NCI-H2107 (cell line): ENCODE data around the gene DAPK3.
"Not testable (repeated sequence)": the region's sequence is repeated elsewhere in the genome, so short reads cannot be mapped to it uniquely, and the experiment has no call there.

ENCODE experiments used
- DNase-seq: peaks from one replicate; lab custom pipeline; 2025; lab: John Stamatoyannopoulos, UW

DAPK3 gene

DNA sequence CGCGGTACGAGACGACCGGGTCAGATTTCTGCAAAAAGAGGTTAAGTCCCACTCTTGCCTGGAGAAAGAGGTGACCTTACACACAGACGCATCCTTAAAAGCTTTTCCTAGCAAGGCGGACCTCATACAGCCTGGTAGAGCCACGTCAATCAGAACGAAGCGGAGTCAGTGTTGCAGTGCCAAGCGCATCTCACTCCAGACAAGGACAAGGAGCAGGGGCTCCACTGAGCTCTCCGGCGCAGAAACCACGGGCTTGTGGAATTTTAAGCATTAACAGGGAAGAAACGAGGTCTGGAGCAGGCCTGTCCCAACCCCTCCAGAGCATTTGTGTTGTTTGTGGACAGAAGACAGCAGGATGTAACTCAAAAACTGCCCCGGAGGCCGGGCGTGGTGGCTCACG is 7.2 kb upstream of the DAPK3 start:
- no peak for DNase-seq

DNA sequence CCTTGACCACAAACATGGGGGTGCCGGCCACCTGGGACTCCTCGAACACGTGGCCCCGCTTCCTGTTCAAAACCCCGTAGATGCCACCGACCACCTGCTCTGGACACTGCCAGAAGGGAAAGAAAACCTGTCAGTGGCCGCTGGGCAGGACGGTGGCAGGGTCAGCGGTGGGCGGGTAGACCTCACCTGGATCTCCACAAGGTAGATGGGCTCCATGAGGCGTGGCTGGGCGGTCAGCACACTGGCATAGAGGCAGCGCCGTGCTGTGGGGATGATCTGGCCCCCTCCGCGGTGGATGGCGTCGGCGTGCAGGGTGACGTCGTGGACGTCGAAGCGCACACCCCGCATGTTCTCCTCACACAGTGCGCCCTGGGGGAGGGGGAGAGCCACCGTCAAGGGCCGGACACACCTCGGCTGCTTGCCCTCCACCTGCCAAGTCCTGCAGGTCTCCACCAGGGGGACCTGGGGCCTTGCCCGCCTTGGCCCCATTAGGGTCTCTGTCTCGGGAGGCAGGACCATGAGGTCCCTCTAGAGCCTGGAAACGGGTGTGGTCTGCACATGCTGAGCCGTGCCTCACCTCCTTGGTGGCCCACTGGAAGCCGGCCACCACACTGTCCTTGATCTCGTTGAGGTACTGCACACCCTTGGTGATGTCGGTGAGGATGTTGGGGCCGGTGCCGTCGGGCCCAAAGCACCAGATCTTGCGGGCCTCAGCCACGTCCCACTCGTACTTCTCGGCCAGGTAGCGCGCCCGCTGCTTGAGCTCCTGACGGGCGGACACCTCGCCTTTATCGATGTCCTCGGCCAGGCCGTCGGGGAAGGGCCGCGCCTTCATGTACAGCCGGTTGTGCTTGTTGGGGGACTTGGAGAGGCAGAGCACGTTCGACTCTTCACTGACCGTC is 6.6 kb upstream of the DAPK3 start:
- no peak for DNase-seq

DNA sequence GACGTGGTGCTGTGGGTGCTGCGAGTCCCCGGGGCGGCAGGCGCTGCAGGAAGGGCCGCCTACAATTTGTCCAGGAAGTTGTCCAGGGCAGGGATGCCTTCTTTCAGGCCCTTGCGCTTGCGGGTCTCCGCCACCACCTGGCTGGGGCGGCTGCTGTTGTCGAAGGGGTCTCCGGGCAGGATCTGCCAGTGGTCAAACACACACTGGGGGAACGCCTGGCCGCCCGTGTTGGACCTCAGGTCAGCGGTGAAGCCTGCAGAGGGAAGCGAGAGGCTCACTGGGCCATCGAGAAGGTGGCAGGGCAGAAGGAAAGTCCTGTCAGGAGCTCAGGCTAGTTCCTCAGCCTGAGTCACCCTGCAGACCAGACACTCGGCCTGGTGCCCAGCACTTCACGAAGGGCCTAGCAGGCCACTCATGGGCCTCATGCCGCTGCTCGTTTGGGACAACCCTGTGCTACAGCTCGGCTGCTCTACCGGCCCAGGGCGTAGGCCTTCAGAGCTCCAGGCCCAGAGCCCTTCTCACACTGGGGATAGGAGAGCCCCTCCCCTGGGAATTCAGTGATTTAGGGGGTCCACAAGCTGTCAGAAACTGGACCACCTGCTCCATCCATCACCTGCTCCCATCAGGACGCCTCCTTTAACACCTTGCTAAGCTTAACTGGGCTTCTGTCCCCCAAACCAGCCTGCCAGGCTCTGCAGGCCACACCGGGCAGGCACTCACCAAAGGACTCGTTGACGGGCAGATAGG is 5.8 kb upstream of the DAPK3 start:
- DNase-seq, result no peak

DNA sequence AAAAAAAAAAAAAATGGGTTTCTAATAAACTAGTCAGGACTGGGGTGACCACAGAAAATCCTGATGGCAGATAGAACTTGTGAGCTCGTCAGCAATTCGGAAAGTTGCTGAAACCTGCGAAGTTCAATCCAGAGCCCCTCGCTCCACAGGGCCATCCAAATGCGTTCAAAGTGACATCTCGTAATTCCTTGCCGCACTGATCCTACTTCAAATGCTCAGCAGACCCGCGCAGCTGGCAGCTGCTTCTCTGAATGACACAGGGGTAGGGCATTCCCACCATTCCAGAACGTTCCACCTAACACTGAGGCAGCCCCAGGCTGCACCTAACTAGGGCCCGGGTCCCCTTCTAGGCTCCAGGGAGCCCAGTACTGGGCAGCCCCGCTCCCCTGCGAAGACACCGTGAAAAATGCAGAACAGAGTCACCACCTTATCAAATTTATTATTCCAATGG is 4.8 kb upstream of the DAPK3 start:
- DNase-seq, result no peak

DNA sequence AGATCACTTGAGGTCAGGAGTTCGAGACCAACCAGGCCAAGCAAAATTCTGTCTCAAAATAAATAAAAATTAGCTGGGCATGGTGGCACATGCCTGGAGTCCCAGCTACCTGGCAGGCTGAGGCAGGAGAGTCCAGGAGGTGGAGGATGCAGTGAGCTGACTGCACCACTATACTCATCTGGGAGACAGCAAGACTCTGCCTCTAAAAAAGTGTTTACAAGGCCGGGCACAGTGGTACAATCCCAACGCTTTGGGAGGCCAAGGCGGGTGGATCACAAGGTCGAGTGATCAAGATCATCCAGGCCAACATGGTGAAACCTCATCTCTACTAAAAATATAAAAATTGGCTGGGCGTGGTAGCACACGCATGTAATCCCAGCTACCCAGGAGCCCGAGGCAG is 4.2 kb upstream of the DAPK3 start:
- no peak for DNase-seq

DNA sequence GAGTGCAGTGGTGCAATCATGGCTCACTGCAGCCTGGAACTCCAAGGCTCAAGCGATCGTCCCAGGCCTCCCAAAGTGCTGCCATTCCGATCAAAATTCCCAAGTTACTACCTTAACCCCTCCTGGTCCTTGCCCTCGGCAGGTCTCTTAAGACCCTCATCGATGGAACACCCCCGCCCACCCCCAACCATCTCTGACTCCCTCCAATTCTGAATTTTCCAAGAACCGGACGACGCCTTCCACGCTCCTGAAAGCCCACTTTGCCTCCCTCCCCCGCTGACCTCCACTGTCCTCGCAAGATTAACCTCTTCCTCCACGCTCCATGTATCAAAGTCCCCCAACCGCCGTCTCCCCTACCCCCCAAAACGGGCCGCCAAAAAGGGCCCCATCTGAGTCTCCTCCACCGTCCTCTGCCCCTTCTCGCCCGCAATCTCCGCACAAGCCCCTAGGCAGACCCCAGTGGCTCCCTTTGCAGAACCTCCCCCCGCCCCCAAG is 539 bp downstream of the DAPK3 start:
- DNase-seq, result no peak

DNA sequence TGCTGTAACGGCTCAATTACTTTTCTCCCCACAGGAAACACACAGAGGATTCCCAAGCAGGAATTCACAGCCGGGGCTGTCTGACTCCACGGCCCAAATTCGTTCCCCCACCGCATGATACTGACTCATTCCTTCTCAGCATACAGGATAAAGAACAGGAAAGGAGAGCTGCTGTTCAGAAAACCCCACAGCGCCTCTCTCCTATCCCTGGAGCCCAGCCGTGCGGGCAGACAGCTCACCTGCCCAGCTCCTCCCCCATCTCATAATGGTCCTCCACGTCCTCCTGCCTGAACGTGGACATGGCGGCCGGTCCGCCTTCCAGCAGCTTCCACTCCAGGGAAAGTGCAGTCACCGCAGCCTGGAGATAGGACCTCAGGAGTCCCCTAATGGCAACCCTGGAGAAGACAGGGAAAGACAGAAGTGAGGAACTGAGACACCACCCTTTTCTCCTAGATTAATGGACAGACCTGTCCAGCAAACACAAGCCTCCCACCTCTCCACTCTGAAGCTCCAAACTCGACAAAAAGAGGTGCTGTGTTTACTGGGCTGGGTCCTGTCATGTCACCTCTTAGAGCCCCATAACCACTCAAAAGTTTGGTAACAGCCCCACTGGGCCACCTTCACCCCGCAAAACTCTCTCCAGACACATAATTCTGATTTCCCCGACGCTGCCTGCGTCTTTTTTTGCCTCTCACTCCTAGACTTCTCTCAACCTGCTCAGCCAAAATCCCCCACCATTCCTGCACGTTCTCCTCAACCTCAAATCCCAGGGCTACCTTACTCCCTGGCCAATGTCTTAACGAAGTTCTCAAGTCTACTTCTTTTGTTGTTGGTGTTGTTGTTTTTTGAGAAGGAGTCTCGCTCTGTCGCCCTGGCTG is 1.2 kb downstream of the DAPK3 start:
- no peak for DNase-seq

DNA sequence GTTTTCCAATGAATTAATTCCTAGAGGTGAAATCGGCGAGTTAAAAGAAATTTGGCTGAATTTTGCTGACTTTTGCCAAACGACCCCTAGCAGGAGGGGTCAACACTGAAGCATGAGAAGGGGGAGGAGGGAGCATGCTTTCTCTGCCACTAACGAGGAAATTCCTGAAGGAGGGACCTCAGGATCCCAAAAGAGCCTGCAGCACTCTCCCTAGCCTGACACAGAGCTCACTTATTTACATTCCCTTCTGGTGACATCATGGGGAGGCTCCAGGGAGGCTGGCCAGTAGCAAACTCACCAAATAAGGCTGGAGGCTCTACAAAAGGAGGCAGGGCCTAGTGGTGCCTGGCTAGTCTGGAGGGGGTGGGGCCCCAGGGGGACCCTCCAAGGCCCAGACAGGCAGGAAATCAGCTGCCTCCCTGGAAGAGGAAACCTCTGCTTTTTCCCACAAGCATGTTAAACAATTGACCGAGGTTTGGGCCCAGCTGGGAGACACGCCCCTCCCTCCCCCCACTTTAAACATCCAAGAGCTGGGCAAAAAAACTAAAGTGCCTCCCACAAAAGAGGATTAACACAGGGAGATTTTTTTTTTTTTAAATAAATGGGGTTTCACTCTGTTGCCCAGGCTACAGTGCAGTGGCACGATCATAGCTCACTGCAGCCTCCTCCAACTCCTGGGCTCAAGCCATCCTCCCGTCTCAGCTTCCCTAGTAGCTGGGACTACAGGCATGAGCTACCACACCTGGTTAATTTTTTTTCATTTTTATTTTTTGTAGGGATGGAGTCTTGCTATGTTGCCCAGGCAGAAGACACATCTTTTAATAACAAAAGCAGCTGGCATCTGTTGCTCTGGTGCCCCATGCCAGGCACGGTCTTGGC is 2.1 kb downstream of the DAPK3 start:
- no peak for DNase-seq

DNA sequence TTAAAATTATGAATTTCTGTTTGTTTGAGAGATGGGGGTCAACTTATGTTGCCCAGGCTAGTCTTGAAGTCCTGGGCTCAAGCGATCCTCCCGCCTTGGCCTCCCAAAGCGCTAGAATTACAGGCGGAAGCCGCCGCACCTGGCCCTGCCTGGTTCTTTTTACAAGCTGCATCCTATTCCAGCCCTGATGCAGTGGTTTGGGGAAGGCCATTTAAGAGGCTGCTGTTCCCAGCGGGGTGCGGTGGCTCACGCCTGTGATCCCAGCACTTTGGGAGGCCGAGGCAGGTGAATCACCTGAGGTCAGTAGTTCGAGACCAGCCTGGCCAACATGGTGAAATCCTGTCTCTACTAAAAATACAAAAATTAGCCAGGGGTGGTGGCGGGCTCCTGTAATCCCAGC is 2.9 kb downstream of the DAPK3 start:
- not testable (repeated sequence) for DNase-seq

DNA sequence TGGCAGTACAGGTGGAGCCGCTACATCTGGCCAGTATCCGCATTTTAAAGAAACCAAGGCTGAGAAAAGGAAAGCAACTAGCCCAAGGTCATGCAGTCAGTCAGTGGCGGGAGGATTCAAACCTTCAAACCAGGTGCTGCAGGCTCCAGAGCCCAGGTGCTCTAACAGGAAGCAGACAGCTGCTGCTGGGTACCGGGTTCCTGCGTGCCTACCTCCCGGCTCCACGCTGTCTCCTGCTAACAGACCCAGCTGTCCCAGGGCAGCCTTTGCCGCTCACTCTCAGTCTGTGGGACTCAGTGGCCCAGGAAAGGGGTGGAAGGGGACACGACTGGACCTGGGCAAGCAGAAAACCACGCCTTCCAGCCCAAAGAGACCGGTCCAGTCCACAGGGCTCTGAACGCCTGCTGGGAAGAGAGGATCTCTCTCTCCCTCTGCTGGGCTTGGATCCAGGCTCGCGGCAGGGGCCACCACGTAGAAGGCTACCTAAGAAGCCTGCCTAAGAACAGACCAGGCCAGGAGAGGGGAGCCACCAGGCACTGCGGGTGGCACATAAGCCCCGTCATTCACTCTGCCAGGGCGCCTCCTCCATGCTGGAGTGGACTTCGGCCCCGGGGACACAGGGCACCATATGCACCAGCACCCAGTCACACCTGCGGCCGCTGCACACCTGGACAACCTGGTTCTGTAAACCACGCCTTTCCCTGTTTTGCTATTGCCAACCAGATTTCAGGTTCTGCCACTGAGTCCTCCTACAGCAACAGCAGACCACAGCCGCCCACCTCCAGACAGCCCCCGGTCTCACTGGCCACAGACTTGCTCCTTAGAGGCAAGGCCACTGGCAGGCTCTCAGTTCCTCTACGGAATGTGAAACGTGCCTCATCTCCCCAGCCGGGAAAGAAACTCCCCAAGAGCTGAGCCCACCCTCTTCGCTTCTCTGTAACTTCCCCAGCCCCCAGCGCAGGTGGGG is 4.6 kb downstream of the DAPK3 start:
- DNase-seq, result no peak

DNA sequence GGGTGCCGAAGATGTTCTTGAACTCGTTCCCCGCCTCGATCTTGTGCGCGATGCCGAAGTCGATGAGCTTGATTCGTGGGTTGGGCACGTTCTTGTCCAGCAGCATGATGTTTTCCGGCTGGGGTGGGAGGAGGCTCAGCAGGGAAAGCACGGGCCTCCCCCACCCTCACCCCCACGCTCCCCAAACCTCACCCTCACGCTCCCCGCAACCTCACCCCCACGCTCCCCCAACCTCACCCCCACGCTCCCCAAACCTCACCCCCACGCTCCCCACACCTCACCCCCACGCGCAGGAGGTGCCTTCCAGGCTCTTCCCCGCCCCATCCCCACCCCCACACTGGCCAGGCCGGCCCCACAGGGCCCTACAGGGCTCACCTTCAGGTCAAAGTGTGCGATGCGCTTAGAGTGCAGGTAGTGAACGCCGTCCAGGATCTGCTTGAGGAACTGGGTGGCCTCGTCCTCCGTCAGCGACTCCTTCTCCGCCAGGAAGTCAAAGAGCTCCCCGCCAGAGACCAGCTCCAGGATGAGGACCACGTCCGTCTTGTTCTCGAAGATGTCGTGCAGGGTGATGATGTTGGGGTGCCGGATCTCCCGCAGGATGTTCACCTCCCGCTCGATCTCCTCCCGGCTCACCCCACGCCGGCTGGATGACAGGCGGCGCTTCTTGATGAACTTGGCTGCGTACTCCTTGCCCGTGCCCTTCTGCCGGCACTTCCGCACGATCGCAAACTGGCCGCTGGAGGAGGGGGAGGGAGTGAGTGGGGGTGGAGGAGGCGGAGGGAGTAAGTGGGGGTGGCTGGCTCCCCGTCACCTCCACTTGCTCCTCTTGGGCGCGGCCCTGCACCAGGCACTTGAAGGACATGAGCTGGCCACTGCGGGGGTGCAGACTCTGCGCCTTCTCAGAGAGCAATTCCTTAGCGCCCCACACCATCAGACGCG is 6.4 kb downstream of the DAPK3 start:
- no peak for DNase-seq

DNA sequence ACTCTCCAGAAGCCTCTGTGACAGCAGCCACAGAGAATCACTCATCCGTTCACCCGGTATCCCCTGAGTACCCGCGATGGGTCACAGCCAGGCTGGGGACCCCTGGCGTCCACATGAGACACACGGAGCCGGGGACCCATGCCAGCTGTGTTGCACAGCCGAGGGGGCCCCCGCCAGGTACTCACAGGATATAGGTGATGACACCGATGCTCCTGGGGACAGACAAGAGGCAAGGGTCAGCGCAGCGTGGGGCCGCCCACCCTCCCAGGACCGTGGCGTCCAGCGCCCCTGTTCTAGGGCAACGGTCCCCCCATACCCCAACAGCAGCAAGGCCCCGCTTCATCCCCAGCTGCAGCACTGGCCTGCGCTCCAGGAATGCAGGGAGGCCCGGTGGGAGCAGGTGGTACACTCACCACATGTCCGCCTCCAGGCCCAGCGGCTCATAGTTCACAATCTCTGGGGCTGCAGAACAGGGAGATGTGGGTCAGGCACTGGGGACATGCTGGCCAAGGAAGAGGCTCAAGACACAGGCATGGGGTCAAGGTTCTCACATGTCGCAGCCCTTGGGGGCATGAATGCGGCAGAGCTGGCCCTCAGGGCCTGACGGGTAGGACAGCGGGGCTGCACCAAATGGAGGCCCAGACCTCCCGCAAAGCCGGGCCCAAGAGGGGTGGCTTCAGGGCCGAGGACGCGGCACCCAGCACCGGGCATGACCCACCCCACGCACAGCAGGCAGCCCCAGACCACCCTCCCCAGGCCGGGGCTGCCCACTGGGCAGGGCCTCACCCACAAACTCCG is 7.2 kb downstream of the DAPK3 start:
- DNase-seq, result no peak

DNA sequence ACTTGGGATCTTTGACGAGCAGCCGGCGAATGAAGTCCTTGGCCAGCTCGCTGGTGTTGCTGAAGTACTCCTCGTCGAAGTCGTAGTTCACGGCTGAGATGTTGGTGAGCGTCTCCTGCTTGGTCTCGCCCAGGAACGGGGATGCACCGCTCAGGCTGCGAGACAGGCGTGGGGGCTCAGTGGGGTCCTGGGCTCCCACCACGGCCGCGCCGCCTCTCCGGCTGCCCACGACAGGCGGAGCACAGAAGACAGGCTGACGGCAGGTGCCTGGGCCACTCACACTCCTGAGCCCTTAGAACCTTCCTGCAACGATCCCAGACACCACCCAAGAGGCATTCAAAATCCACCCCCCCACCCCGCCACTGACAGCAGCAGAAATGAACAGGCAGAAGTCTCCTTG is 9.9 kb downstream of the DAPK3 start:
- no peak for DNase-seq

DNA sequence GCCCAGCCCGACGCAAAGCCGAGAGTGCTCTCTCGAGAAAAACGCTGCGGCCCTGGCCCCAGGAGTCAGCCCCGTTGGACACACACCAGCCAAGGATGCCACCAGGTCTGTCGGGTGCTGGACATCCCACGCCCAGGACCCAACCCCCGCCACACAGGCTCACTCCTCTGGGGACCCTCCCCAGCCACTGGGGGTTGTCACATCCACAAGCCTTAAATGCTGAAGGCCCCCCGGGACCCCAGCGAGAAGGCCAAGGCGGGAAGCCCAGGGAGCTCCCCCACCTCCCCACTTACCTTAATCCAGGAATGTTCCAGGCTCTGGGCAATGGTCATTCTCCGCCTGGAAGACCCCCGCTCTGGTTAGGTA is 11.2 kb downstream of the DAPK3 start:
- no peak for DNase-seq

DNA sequence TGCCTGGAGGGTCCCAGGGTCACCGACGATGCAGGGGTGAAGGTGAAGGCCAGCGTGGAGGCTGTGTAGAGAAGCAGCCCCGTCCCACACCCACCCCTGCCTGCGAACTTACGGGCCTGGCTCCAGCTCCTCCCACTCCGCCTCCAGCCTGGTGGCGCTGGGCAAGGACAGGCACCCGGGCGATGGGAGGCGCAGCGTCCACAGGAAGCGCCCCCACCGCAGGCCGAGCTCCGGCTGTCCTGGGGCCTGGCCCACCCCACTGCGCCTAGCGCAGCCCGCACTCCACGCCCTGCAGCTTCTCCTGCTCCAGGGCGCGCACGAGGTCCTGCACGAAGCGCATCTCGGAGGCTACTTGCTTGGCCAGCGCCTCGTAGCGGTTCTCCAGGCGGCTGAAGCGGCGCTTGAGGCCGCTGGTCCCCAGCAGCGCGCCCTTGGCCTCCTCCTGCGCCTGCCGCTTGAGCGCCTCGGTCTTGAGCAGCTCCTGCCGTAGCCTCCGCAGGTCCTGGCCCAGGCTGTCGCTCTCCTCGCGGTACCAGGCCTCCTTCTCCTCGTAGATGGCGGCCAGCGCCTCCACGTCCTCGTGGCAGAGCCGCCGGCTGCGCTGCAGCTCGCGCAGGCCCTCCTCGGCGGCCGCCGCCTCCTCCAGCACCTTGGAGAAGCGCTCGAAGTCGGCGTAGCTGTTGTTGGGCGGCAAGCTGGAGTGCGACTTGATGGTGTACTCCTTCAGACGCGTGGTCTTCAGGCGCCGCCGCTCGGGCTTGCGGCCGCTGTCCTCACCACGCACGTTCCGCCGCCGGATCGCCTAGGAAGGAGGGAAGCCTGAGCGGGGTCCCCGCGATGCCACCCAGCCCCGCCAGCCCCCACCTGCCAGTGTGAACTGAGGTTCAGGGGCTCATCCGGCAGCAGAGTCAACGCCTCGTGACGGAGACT is 11.8 kb downstream of the DAPK3 start:
- no peak for DNase-seq

DNA sequence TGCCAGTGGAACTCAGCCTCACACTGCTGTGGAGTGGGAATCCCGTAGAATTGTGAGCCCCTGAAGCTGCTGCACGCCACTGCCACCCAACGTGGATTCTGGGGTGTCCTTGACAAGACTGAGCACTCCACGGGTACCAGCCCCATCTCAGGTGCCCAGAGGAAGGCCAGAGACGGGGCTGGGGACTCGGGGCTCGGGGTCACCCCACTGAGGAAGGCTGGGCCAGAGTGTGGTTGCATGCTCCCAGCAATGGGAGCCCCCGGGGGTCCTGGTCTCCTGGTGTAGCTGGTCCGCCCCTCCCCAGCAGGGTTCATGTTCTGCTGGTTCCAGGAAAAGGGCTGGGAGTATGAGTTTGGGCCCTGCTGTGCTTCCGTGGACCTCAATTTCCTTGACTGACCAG is 15.2 kb downstream of the DAPK3 start:
- DNase-seq, result no peak

DNA sequence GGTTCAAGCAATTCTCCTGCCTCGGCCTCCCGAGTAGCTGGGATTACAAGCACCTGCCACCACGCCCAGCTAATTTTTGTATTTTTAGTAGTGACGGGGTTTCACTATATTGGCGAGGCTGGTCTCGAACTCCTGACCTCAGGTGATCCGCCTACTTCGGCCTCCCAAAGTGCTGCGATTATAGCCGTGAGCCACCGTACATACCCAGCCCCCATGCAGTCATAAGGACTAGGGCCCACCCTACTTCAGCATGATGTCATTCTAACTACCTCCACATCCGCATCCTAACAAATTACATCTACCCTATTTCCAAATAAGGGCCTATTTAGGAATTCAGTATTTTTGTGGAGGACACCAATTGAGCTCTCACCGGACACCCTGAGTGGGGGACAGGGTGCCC is 15.6 kb downstream of the DAPK3 start:
- not testable (repeated sequence) for DNase-seq
